Renal cortical epithelial cell (primary cell): ENCODE data around the gene EXOC6B. TPM values are rescaled to one million over a fixed set of nuclear protein-coding genes. Genes with fewer than 3 reads are reported as not detected.

Experiments
- DNase-seq: peaks from one replicate; pipeline ENCODE4 v3.0.0-alpha.2; 2011; ENCODE audit warnings: low read depth
- total RNA-seq: library from RNA; depleted of rRNA; stranded (reverse); fragments of >200 nt; gene quantifications from 2 replicates; pipeline ENCODE4 v1.2.3, GENCODE V29; 2014

Gene EXOC6B
- total RNA-seq, 1 donor from 2014 or later, result 56.0 TPM

DNA sequence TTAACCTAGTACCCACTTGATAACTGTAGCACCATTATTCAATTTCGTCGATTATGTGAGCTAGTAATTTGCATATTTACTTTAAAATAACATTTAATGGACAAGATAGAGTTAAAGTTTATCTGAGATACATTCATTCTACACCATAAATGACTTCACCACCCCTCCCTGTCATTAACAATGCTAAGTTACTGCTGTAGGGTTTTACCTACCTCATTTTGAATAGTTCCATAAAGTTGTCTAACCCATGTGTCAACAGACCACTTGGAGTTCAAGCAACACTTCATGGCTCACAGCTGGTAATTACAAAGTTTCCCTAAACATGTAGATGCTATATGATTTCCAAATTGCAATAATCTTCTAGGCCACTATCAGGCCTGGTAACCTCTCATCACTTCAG, 550.7 kb downstream of the EXOC6B start:
- no peak for DNase-seq

DNA sequence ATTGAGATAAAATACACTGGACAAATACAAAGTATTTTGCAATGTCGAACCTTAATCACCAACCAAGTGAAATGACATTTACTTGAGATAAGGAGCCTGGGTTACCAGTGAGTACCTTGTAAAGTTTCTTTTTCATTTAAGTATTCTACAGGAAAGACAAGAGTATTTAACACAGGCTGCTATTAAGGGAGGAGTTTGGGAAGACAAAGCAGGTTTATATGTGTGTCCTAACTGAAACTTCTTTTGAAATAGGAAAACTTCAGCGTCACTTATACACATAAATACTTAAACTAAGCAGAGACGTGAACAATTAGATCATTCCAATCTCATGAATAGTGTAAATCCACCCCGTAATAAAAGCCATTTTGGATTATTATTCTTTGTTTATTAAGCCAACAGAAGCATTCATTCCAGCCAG, 551.4 kb downstream of the EXOC6B start:
- no peak for DNase-seq

DNA sequence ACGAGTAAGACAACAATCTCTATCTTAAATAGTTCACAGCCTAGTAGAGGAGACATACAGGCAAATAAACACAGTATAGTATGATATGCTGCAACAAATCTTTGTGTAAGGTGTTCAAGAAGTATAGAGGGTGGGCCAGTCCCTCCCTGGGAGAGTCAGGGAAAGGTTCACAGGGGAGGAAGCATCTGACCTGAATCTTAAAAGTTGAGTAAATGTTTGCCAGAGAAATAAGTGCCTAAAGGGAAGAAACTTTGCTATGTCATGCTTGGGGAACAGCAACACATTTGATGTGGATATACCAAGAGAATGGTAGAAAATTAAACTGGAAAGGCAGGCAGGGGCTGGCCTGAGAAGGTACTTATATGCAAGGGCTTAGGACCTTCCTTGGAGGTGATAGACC, 552.4 kb downstream of the EXOC6B start:
- DNase-seq, result peak; percentile 68

DNA sequence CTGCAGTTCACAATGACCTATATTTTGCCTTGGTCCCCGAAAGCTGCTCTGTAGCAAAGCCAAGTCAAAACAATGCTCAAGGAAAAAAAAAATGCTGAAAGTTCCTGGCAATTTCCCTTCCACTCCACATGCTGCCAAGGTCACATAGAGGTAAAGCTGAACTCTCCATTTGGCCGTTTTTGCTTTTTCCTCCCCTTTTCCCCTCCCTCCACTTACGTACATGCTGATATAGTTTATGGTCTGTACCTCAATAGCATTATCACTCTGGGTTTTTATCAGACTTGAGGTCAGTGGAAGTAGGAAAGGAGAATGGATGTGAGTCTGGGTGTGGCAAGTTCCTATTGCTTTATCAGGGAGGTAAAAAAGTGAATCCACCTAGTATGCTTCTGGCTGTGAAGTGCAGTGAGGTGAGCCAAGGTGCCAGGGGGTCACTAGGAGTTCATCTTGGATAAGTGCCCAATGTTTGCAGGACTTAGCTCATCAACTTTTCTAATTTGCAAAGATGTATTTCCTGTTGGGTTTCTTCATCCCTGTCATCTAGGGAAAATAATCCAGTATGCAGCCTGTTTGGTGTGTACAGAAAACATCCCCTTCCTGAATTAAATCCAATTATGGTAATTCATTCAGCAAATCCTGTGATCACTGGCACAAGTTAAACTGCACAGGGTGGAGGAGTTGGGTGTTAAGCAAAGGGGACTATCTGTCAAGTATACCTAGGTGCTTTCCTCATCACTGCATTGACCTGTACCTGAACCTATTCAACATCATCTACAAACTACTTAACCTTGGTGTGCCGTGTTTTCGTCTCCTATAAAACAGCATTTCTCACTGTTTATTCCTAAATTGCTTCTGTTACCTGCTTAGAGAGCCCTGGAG, 553.8 kb downstream of the EXOC6B start:
- peak; percentile 25 for DNase-seq

DNA sequence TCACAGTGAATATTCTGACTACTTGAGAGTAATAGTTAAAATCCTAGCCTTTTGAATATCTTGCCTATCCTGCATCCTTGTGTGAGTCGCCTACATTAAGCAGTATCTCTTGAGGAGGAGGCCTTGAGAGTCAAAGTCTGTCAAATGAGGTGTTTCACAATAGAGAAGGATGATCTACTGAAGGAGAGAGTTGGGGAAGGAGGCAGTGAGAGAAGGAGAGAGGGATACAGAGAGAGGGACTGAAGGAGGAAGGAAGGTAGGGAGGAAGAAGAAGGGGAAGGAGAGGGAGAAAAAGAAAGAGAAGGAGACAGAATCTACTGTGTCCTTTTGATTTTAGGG, 554.6 kb downstream of the EXOC6B start:
- no peak for DNase-seq

DNA sequence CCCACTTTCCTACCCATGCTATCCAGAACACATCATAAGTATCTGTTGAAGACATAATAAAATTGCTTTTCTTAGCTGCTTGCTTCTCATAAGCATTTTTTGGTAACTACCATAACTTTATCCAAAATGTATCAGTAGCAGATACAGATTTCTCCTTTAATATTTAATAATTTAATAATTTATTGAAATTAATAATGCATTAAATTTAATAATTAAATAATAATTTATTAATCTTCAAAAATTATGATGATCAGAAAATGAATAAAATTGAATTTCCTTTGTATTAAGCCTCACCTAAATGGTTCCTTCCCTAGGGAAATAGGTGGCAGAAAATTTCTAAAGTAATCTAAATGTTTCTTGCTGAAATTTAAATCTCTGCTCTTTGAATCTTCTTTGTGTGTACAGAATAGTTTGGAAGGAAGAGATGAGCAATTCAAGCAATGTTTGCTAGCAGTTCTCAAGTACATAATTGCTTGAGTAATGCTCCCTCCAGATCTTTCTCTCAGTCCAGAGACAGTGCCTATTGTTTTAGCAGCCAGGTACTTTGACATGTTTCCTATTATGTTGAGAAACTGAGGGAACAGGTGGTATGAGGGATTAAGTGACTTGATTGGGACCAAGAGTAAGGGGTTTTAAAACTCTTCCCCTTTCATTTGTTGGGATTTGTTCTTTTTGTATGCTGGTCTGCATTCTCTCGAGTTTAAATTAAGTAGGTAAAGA, 555.1 kb downstream of the EXOC6B start:
- DNase-seq, result no peak

DNA sequence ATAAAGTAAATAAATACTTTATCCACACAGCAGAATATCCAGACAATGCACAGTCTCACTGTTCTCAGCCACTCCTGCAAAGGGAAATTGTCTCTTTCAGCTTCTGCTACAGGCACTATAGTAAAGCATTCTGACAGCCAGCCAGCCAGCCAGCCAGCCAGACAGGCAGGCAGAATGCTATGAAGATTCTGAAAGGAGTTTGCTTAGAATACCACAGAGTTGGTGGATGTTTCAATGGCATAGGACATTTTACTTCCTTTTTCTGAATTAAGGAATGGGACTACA, 562.1 kb downstream of the EXOC6B start:
- no peak for DNase-seq

DNA sequence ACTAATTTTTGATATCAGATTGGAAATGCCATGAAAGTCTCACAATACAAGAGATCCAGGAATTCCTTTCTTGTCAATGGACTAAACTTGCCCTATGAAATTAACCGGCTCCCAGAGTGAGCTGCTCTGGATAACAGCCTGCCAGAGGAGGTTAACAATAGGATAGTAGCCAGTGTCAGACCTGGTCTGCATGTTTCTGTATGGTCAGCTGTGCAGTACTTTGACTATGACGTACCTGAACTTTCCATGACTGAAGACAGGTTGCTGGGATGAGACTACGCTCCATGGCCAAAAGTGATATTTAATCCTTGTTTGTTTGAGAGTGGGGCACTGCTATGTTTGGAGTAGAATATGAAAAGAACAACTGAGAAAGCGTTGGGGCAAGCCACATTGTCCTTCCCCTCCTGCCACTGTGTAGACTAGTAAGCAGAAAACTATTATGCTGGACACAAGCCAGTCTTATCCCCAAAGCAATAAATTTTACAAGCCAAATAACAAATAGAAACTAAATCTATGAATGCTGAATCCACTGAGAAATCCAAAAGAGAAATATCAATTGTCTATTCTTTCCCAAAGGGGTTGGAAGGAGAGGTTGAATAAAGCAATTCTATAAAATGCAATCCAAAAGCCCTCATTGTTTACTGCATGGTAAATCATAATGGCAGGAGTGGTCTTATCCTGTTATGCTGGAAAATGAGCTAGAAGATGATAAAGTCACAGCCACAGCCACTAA, 562.6 kb downstream of the EXOC6B start:
- no peak for DNase-seq

DNA sequence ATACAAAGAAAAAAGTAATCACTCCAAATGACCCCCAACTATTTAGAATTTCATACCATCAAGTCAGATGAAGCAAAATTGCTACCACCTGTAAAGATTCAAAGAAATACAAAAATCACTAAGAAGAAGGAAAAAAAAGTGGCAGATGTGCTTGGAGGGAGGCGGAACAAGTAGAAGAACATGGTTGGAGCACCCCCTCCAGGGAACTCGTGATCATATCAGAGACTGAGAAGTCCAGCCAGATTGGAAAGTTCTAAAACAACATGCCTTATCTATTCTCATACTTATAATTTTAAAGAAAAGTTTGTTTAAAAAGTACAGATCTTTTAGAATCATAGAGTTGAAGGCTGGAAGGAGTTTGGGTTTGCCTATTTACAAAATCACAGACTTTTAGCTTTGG, 564.8 kb downstream of the EXOC6B start:
- no peak for DNase-seq

DNA sequence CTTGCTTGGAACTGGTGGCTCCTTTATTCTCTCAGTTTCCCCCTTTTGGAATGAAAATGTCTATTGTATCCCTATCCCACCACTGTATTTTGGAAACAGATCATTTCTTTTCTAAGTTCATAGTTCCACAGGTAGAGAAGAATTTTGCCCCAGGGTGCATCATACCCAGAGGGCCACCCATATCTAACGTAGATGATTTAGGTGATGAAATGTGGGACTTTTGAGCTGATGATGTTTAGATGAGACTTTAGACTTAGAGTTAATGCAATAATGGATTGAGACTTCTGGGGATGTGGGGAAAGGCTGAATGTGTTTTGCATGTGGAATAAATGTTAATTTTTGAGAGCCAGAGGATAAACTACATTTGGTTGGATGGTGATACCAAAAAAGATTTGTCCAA, 570.3 kb downstream of the EXOC6B start:
- DNase-seq, result no peak

DNA sequence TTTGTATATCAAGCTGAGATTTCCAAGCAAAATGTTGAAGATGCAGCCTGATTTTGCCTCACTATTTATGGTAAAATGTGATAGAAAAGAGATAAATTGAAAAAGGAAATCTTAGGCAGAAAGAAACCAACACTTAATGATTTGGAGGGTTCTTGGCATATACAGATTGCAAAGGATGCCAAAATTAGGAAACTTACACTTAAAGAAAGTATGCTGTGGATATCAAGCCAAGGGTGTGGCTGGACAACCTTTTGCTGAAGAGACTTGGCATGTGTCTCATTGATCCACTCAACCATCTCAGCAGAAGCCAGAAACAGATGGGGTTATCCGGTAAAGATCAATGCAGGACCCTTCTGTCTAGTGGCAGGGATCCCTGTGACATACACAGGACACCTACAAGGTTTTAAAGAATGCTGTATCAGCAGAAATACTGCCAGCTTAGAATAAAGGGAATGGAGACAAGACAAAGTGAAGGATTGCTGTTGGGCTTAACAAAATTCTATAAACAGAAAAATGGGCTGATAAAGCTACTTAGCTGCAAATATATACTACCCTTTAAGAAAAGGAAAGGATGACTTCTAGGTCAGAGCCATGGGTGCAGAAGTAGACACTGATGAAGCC, 570.9 kb downstream of the EXOC6B start:
- DNase-seq, result no peak

DNA sequence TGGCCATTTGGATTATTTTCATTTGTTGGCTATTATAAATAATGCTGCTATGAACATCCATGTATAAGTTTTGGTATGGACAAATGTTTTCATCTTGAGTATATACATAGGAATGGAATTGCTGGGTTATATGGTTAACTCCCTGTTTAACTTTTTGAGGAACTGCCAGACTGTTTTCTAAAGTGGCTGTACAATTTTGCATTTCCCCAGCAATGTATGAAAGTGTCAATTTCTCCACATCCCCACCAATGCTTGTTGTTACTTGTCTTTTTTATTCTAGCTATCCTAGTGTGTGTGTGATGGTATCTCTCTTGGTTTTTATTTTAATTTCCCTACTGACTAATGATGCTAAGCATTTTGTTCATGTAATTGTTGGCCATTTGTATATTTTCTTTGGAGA, 587.5 kb downstream of the EXOC6B start:
- no peak for DNase-seq

DNA sequence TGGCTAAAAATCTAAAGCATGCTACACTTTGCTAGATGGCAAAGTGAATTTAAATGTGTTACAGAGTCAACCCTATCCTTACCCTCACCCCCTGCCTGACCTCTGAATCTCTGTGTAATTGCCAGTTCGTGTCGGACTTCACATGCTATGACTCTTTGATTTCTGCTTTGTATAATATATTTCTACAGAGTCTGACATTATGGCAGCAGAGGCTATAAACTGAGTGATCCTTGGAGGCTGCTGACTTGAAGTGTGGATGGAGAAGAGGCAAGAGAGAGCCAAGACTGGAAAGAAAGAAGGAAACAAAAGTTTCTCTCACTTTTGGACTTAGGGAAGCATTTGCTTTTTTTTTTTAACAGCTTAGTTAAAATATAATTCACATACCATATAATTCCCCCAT, 588.3 kb downstream of the EXOC6B start:
- no peak for DNase-seq

DNA sequence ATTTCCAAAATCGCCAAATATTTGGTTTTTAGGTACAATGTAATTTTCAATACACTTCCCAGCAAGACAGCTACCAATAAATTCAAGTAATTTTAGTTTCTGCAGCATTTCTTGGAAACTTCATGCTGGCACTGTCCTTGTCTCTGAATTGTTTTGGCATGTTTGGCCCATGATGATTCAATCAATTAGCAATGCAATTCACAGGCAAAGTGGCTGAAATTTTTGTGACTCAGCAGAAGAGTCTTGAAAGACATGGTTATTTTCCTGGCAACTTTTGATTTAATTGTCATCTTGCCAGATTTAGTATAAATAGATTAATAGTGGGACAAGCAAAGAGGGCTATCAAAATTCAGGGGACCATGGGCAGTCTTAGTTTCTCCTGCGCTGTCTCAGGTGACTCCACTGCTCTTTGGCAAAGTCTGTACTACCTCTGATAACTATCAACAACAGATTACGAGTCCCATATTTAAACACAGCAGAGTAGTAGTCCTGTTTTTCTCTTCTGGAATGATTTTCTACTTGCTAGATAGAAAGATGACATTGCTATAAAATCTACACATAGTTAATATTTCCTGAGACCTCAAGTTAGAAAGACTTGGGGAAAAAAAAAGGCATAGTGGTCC, 589.3 kb downstream of the EXOC6B start:
- DNase-seq, result peak; percentile 87

DNA sequence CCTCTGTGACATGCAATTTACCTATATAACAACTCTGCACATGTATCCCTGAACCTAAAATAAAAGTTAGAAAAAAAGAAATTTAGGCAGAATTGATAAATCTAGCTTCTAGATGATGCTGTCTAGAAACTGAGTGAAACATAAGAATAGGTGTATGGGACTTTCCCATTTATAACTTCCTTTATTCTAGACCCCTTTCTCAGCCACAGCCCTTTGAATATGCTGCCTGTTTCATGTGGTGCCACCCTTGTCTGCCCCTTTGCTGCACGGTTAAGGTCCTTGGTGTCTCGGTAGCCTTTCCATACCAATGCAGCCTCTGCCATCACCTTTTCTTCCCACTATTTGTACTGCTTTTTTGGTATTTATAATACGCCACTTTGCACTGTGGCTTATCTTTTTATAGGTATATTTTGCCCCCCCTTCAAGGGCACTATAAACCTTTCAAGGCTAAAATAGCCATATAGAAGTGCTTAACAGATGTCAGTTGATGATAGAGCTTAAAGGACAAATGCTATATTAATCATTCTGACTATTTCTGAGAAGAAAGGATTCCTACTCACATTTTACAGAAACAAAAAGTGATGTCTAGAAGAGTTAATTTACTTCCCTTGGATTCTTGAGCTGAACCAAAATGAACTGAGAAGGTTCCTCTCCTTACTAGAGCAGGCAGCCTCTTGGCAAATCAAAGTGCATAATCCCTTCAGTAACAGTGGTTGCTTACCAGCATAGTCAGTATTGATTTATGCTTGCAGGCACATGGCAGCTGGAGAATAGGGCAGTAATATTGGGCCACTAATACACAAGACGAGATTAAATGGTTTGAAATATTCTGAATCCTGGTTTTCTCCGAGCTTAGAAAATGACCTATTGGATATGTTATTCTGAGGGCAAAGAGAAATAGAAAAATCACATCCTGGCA, 590.1 kb downstream of the EXOC6B start:
- no peak for DNase-seq

DNA sequence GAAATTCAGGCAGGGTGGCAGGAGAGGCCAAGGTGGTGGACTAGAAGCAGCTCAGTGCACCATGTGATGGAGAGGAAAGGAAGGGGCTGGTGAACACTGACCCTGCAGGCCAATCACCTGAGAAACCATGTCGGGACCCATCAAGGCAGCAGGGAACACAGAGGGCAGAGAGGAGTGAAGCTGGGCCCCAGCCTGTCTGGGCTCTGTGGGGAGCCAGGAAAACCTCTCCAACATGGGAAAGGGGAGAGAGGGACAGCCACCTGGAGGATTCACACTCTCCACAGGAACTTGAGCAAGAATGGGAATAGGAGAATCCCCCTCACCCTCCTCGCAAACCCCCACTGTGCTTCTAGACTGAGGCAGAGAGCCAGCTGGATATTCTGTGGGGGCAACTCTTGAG, 592.6 kb downstream of the EXOC6B start:
- DNase-seq, result no peak

DNA sequence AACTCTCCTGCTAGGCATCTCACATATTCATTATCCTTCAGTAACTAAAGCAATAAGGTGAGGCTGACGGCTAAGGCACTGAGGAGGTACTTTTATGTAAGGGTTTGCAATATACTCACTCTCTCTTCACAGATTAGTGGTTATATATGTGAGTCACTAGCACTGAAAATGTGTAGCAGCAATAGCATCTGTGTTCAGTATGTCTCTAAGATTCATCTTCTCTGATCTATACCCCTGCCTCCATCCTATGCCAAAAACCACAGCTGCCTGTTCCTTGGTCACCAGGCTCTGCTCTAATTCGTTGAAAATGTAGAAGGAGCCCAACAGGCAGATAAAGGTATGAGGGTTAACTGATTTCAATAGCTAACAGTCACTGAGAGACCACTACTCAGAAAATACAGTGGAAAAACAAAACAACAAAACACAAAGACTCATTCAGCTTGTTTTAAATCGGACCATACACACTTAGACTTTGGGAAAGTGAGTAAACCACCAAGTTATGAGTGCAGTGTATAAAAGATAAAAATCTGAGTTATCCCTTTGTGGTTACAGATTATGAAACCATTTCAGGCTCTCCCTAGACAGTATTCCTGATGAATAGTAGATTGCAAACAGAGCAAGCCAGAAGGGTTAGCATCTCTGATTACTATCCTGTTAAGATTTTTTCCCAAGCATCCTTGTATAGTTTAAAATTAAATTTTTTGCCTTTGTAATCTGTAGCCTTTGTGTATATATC, 602.8 kb downstream of the EXOC6B start:
- no peak for DNase-seq

DNA sequence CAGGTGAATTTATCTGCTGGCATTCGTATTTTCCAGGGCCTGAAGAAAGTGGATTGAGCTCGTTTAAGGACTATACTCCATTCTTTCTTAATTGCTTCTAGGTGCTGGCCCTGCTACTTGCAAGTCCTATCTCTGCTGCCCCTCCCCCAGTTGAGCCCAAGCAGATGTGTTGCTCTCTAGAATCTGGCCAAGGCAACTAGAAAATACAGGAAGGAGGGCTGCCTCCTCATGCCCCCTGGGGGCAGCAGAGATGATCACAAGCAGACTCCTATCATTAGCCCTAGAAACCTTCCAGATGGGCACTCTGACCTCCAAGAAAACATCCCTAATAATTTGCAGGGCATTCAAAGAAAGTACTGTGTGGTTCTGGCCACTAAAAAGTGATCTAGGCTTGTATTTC, 605.7 kb downstream of the EXOC6B start:
- DNase-seq, result no peak

DNA sequence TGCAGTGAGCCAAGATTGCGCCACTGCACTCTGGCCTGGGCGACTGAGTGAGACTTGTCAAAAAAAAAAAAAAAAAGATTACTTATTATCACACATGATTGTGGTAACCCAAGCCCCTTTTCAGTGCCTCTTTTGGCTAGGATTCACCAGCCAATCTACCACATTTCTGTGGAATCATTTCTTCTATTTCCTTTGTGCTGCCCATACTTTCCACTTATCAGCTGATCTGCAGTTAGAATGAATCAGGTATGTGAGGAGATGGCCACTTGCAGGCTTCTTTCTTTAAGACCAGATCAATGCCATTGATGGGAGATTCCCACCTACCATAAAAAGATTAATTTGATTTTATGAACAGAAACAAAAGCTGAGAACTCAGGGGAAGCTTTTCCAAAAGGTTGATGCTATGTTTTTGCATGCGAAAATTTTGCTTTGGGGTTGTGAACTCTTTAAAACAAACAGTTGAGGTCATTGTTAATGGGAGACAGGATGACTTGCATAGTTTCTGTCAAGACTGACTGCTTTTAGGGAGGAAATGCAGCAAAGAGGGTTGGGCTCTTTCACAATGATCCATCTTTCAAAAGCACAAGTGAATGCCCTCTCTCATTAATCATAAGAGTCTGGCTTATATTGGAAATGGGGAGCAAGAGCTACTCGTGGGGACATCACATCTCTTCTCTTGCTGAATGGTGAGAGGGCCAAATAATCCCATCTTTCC, 611.2 kb downstream of the EXOC6B start:
- DNase-seq, result peak; percentile 70

DNA sequence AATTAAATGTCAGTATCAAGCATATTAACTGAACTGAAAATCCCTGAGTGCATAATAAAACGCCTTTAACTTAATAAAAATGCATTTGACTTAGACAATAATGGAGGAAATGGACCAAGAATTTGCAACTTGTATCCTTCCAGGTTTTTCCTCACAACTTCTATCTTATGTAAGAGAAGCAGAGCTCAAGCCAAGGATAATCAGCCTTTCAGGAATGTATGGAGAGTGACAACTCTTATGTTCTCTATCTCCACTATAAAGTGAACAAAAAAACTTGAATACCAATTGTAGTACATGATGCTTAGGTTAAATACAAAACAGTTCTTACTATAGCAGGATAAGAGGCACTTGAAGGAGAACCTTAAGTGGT, 613.4 kb downstream of the EXOC6B start:
- no peak for DNase-seq
